Measurements from ENCODE around the gene HCFC2.

DNA sequence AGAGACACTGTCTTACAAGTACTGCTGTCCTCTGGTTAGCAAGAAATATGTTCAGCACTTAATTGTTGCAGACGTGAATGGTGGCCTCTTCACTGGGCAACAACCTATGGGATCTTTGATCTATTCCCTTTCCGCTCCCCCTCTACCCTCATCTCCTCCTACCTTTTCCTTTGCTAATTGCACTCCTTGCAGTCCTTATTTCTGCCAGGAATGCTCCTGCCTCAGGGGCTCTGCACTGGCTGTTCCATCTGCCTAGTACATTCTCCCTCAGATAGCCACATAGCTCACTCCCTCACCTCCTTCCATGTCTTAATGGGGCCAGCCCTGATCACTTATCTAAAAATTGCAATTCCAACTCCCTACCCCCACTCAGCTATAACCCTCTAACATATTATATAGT, 78.2 kb downstream of the HCFC2 start:
- TF ChIP-seq, protein P1, sequence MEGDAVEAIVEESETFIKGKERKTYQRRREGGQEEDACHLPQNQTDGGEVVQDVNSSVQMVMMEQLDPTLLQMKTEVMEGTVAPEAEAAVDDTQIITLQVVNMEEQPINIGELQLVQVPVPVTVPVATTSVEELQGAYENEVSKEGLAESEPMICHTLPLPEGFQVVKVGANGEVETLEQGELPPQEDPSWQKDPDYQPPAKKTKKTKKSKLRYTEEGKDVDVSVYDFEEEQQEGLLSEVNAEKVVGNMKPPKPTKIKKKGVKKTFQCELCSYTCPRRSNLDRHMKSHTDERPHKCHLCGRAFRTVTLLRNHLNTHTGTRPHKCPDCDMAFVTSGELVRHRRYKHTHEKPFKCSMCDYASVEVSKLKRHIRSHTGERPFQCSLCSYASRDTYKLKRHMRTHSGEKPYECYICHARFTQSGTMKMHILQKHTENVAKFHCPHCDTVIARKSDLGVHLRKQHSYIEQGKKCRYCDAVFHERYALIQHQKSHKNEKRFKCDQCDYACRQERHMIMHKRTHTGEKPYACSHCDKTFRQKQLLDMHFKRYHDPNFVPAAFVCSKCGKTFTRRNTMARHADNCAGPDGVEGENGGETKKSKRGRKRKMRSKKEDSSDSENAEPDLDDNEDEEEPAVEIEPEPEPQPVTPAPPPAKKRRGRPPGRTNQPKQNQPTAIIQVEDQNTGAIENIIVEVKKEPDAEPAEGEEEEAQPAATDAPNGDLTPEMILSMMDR (IDR thresholded peaks at IDR 0.05), result no peak
- no peak for TF ChIP-seq POLR2A (IDR thresholded peaks at IDR 0.05)
